Sigmoid colon (tissue), 4 donors: ENCODE measurements around the gene KCNIP2.

Experiments used
- EP300 ChIP-seq, 4 donors: sonication (generic); formaldehyde crosslinking; IDR thresholded peaks; one replicate each; pipeline ENCODE4 v1.6.1; 2017; ENCODE audit warnings: antibody characterized with exemption in 4 of 4
- POLR2A ChIP-seq, 2 donors: fragments of 450-650 bp; IDR thresholded peaks; one replicate each; pipeline ENCODE4 v1.6.1; 2016; ENCODE audit warnings: antibody characterized with exemption in 2 of 2, mild to moderate bottlenecking in 2 of 2, moderate library complexity in 2 of 2
- POLR2AphosphoS5 ChIP-seq, 4 donors: sonication (generic); formaldehyde crosslinking; IDR thresholded peaks; one replicate each; pipeline ENCODE4 v1.6.1; 2017; ENCODE audit warnings: antibody characterized with exemption in 4 of 4
- TF ChIP-seq, protein P1 (sequence below), 4 experiments: fragments of 450-650 bp in 3 of 4; fragments of 200-600 bp in 1 of 4; IDR thresholded peaks; one replicate each; pipeline ENCODE4 v1.5.1; 2016 to 2019; ENCODE audit warnings: antibody characterized with exemption in 4 of 4, mild to moderate bottlenecking in 3 of 4, moderate library complexity in 2 of 4

DNA sequence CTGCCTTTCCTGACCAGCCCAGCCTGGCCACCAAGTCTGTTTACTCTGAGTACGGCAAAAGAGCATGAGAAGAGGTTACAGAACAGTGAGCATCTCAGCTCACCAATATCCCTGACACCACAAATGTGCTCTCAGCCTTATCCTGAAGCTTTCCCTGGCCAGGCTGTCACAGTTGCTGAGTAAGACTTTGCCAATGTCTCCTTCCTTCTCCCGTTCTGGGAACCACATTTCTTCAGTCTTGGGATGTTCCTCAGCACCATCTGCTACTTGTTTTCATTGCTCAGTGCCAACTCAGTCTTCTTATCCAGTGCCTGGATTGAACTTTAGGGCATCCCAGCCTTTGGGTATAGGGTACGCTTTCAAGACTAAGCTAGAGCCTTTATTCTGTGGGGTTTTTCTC lies 7.1 kb upstream of the KCNIP2 start:
- no peak for TF ChIP-seq EP300 (IDR thresholded peaks at IDR 0.05)
- TF ChIP-seq, protein P1, sequence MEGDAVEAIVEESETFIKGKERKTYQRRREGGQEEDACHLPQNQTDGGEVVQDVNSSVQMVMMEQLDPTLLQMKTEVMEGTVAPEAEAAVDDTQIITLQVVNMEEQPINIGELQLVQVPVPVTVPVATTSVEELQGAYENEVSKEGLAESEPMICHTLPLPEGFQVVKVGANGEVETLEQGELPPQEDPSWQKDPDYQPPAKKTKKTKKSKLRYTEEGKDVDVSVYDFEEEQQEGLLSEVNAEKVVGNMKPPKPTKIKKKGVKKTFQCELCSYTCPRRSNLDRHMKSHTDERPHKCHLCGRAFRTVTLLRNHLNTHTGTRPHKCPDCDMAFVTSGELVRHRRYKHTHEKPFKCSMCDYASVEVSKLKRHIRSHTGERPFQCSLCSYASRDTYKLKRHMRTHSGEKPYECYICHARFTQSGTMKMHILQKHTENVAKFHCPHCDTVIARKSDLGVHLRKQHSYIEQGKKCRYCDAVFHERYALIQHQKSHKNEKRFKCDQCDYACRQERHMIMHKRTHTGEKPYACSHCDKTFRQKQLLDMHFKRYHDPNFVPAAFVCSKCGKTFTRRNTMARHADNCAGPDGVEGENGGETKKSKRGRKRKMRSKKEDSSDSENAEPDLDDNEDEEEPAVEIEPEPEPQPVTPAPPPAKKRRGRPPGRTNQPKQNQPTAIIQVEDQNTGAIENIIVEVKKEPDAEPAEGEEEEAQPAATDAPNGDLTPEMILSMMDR (IDR thresholded peaks at IDR 0.05): no peak
- no peak for TF ChIP-seq POLR2A (IDR thresholded peaks at IDR 0.05)
- TF ChIP-seq POLR2AphosphoS5 (IDR thresholded peaks at IDR 0.05): no peak
